Erythroblast (primary cell): ENCODE results near the gene NHS.

ENCODE experiments used
- GATA1 ChIP-seq: IDR thresholded peaks from 2 replicates; pipeline ENCODE4 v1.6.1; 2011; ENCODE audit warnings: low read depth, mild to moderate bottlenecking, control low read depth, low read length, moderate library complexity
- POLR2A ChIP-seq: IDR thresholded peaks from 2 replicates; pipeline ENCODE4 v1.6.1; 2011; ENCODE audit warnings: mild to moderate bottlenecking, low read length

GRCh38 chrX:17656035-17656418 lies 281.0 kb downstream of the NHS start:
- no peak for TF ChIP-seq POLR2A
- TF ChIP-seq GATA1, result no peak
